GM23248 (cell line): Measurements from ENCODE around the gene RAB37. TPM values are rescaled to one million over a fixed set of nuclear protein-coding genes. Genes with fewer than 3 reads are reported as not detected.

Experiments used
- DNase-seq: peaks from one replicate; pipeline ENCODE4 v3.0.0-alpha.2; 2015
- H2AFZ ChIP-seq: fragments of 200-600 bp; sonication (generic); 2 replicates; pipeline ENCODE4 v1.6.1; 2016; ENCODE audit warnings: antibody characterized with exemption
- H3F3A ChIP-seq: fragments of 200-600 bp; sonication (generic); 2 replicates; pipeline ENCODE4 v1.6.1; 2016; ENCODE audit warnings: mild to moderate bottlenecking, antibody characterized with exemption, mixed run types; ENCODE audit not compliant: insufficient read depth
- H3K27ac ChIP-seq: fragments of 200-600 bp; sonication (generic); 2 replicates; pipeline ENCODE4 v1.5.1; 2016; ENCODE audit warnings: mild to moderate bottlenecking
- H3K27me3 ChIP-seq: fragments of 200-600 bp; sonication (generic); replicated peaks from 2 replicates; pipeline ENCODE4 v1.6.1; 2016; ENCODE audit warnings: mild to moderate bottlenecking; ENCODE audit not compliant: insufficient read depth
- H3K36me3 ChIP-seq: fragments of 200-600 bp; sonication (generic); 2 replicates; pipeline ENCODE4 v1.6.1; 2016; ENCODE audit warnings: low read depth, mild to moderate bottlenecking
- H3K4me1 ChIP-seq: fragments of 200-600 bp; sonication (generic); 2 replicates; pipeline ENCODE4 v1.6.1; 2016; ENCODE audit warnings: mild to moderate bottlenecking; ENCODE audit not compliant: insufficient read depth
- H3K4me2 ChIP-seq: fragments of 200-600 bp; sonication (generic); one replicate; pipeline ENCODE4 v1.6.1; 2016; ENCODE audit warnings: mild to moderate bottlenecking; ENCODE audit not compliant: unreplicated experiment
- H3K4me3 ChIP-seq: fragments of 200-600 bp; sonication (generic); 2 replicates; pipeline ENCODE4 v1.5.1; 2016; ENCODE audit warnings: mild to moderate bottlenecking
- H3K79me2 ChIP-seq: fragments of 200-600 bp; sonication (generic); 2 replicates; pipeline ENCODE4 v1.6.1; 2016; ENCODE audit warnings: mild to moderate bottlenecking; ENCODE audit not compliant: insufficient read depth
- H3K9ac ChIP-seq: fragments of 200-600 bp; sonication (generic); 2 replicates; pipeline ENCODE4 v1.6.1; 2016; ENCODE audit warnings: mild to moderate bottlenecking
- H3K9me2 ChIP-seq: fragments of 200-600 bp; sonication (generic); 2 replicates; pipeline ENCODE4 v1.6.1; 2016; ENCODE audit warnings: mixed run types, mild to moderate bottlenecking, moderate library complexity; ENCODE audit not compliant: insufficient read depth
- H3K9me3 ChIP-seq: fragments of 200-600 bp; sonication (generic); one replicate; pipeline ENCODE4 v1.6.1; 2017; ENCODE audit warnings: low read depth
- H4K20me1 ChIP-seq: fragments of 200-600 bp; sonication (generic); 2 replicates; pipeline ENCODE4 v1.6.0; 2016; ENCODE audit not compliant: insufficient read depth
- EZH2 ChIP-seq: fragments of 200-600 bp; sonication (generic); IDR thresholded peaks from 2 replicates; pipeline ENCODE4 v1.6.1; 2018; ENCODE audit warnings: antibody characterized with exemption, mild to moderate bottlenecking; ENCODE audit not compliant: insufficient read depth, poor library complexity, severe bottlenecking
- EZH2phosphoT487 ChIP-seq: fragments of 200-600 bp; sonication (generic); IDR thresholded peaks from 2 replicates; pipeline ENCODE4 v1.6.1; 2018; ENCODE audit warnings: antibody characterized with exemption, moderate library complexity, mild to moderate bottlenecking, low read depth; ENCODE audit not compliant: insufficient read depth
- WGBS, 2 experiments: methylation state at CpG; one replicate each; pipeline ENCODE4 v1.1.6; 2015 to 2017; ENCODE audit warnings: low lambda C conversion rate in 2 of 2, low coverage in 1 of 2; ENCODE audit errors: missing lambda C conversion rate in 2 of 2; 5-methylcytosine and 5-hydroxymethylcytosine counted together
- in situ Hi-C: fragments of 300-500 bp; cut with MboI; formaldehyde crosslinking; loops from 2 replicates; pipeline ENCODE4 v1.15.0; 2020
- polyA plus RNA-seq: library from polyadenylated mRNA; unstranded; fragments of >200 nt; fragmentation: Nextera tagmentation; extraction: Ambion mirVana; gene quantifications from 2 replicates; pipeline ENCODE4 v1.2.1, GENCODE V29; 2016
- total RNA-seq: library from RNA; depleted of rRNA; stranded (reverse); fragments of >200 nt; shearing (Covaris generic); gene quantifications from 2 replicates; pipeline ENCODE4 v1.2.3, GENCODE V29; 2014

RAB37 gene
- total and polyA plus RNA-seq, 2 experiments from 2014 or later: 0.11 TPM; not detected in 1

DNA sequence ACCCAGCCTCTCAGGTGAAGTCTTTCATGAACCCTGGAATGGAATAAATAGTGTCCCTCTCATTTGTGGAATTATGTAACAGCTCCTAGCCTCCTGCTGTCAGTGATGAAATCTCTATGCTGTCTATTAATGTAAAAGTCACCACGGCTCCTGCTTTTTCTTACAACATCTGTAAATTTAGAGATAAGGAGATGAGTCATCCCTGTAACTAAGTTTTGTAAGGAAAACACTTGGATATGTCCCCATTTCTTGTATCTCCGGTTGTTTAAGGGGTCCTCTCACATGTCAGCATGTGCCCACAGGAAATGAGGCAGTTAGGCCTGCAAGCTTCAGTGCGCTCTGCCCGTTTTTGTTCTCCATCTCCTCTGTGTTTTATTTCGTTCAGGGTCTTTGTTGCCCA, 41.9 kb downstream of the RAB37 start:
- peaks cover 4% of the 10 kb centered on the region for H3F3A ChIP-seq
- H3K36me3 ChIP-seq: no peaks in the 10 kb centered on the region
- peak; percentile 57 for DNase-seq
- no peak overlapping the region for H3K4me3 ChIP-seq
- H3K4me2 ChIP-seq: no peak overlapping the region
- no peak overlapping the region for H3K9ac ChIP-seq
- no peaks in the 10 kb centered on the region for H3K9me3 ChIP-seq
- H3K27ac ChIP-seq: no peak overlapping the region
- in situ Hi-C loops: no loop called here
- H2AFZ ChIP-seq: no peak overlapping the region
- no peak for TF ChIP-seq EZH2phosphoT487
- no peak for TF ChIP-seq EZH2
- peaks cover 53% of the 10 kb centered on the region for H3K79me2 ChIP-seq
- H3K9me2 ChIP-seq: no peaks in the 10 kb centered on the region
- no peaks in the 10 kb centered on the region for H3K27me3 ChIP-seq
- H4K20me1 ChIP-seq: no peaks in the 10 kb centered on the region
- H3K4me1 ChIP-seq: peaks cover 19% of the 10 kb centered on the region
- 73 to 80% methylated on average over 5 of the region's 5 CpGs for WGBS, 2 experiments

DNA sequence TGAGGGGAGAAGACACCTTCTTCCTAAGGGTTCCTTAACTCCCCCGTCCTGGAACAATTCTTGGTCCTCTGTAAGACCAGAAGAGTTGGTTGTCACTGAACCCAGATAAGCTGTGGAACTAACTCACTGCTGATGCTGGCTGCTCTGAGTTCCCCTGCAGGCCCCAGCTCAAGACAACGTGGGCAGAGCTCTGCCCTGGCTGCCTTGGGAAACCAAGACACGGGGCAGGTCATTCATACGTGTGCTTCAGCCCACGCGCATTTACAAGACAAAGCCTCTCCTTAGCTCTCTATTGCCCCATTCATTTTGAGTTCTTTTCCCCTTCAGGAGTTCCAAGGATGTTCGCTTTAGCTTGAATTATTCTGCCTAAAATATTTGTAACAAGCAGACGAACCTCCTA, 42.4 kb downstream of the RAB37 start:
- no peak overlapping the region for H3K4me3 ChIP-seq
- peaks cover 16% of the 10 kb centered on the region; the same call in 1 of the 2 replicates for H3K4me1 ChIP-seq
- WGBS, 2 experiments: 89 to 95% methylated on average over 8 of the region's 8 CpGs
- peaks cover 48% of the 10 kb centered on the region for H3K79me2 ChIP-seq
- no peak for DNase-seq
- no peaks in the 10 kb centered on the region for H3K9me2 ChIP-seq
- H3K9me3 ChIP-seq: no peaks in the 10 kb centered on the region
- no peaks in the 10 kb centered on the region for H3K36me3 ChIP-seq
- H3K4me2 ChIP-seq: no peak overlapping the region
- H3K27me3 ChIP-seq: no peaks in the 10 kb centered on the region
- in situ Hi-C loops: no loop called here
- no peak overlapping the region for H3K9ac ChIP-seq
- no peaks in the 10 kb centered on the region for H3F3A ChIP-seq
- H3K27ac ChIP-seq: no peak overlapping the region
- H4K20me1 ChIP-seq: no peaks in the 10 kb centered on the region
- no peak overlapping the region for H2AFZ ChIP-seq
- TF ChIP-seq EZH2phosphoT487: no peak
- TF ChIP-seq EZH2: no peak

DNA sequence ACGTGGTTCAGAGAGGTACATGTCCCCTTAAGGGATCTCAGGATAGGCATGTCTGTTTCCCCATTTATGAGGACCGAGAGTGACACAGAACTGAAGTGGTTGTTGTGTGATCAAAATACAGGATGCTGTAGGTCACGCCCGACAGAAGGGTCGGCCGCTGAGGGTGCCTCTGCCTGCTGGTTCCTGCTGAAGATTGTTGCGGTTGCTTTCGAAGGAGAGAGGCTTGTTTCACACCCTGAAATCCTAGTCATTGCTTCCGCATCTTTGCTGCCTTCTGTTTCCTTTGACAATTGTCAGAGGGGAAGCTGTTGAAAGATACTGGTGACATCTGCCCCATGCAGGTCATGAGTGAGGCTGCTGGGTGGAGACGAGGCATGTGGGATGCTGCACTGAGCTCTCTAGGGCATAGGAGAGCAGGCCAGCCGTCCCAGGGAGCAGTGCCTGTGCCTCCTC, 42.9 kb downstream of the RAB37 start:
- no peaks in the 10 kb centered on the region for H3F3A ChIP-seq
- no peak overlapping the region for H3K9ac ChIP-seq
- DNase-seq: no peak
- no peak for TF ChIP-seq EZH2
- no peak for TF ChIP-seq EZH2phosphoT487
- H3K27me3 ChIP-seq: no peaks in the 10 kb centered on the region
- no peak overlapping the region for H3K4me2 ChIP-seq
- H4K20me1 ChIP-seq: no peaks in the 10 kb centered on the region
- 87 to 89% methylated on average over 11 of the region's 11 CpGs for WGBS, 2 experiments
- H2AFZ ChIP-seq: no peak overlapping the region
- H3K4me3 ChIP-seq: no peak overlapping the region
- no peaks in the 10 kb centered on the region for H3K36me3 ChIP-seq
- H3K9me2 ChIP-seq: no peaks in the 10 kb centered on the region
- no peaks in the 10 kb centered on the region for H3K9me3 ChIP-seq
- in situ Hi-C loops: no loop called here
- H3K27ac ChIP-seq: no peak overlapping the region
- peaks cover 44% of the 10 kb centered on the region for H3K79me2 ChIP-seq
- H3K4me1 ChIP-seq: peaks cover 11% of the 10 kb centered on the region; the same call in 1 of the 2 replicates

DNA sequence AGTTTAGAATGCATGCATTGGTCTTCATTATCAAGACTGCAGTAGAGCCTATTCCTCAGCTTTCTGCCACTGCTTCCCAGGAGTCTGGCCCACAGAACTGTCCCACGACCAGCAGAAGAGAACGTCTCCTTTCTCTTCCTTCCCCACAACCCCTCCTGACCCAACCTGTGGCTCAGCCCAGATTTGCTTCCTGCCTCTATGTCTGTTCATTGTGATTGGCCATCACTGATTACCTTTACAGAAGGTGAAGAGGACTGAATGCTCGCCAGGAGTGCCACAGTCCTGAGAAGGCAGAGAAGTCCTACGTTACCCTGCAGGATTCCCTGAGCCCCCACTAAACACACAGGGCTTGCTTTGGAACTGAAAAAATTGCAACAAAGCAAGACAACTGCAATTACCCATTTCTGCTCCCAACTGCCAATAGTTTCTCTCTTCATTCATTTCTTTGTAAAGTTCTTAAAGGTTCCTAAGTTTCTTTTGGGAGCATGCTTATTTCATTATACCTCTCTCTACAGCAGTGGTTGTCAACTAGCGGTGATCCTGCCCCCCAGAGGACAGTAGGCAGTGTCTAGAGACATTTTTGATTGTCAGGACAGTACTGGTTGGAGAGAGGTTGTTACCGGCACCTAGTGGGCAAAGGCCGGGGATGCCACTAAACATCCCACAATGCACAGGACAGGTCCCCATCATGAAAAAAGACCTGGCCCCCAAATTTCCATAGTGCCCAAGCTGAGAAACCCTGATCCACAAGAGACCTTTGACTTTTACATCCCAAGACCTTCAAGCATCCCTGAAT, 43.6 kb downstream of the RAB37 start:
- in situ Hi-C loops: no loop called here
- Histone ChIP-seq H3K27ac (no peak overlapping the region), H3K9me3 (no peaks in the 10 kb centered on the region), H3K4me2 (no peak overlapping the region), H2AFZ (no peak overlapping the region), H3K9ac (no peak overlapping the region), H3K9me2 (no peaks in the 10 kb centered on the region), H3F3A (no peaks in the 10 kb centered on the region), H4K20me1 (no peaks in the 10 kb centered on the region), H3K36me3 (no peaks in the 10 kb centered on the region), H3K4me3 (no peak overlapping the region), H3K27me3 (no peaks in the 10 kb centered on the region), H3K4me1 (0 out of 2 replicates have a peak, but pooled peaks cover 7% of the 10 kb centered on the region), H3K79me2 (peaks cover 37% of the 10 kb centered on the region)
- TF ChIP-seq EZH2: no peak
- no peak for DNase-seq
- 75 to 80% methylated on average over 7 of the region's 7 CpGs for WGBS, 2 experiments
